ENCODE results near the gene CLEC17A. TPM values are rescaled to one million over a fixed set of nuclear protein-coding genes. Genes with fewer than 3 reads are reported as not detected.

Gene CLEC17A
- polyA plus RNA-seq, 1 donor from 2014 or later, result not detected

GRCh38 chr19:14554382-14554812 lies 28.5 kb upstream of the CLEC17A start:
- Histone ChIP-seq H3K4me2 (ENCODE audit: low read length) (no peak overlapping the region), H3K36me3 (ENCODE audit: insufficient read depth, low read length) (no peaks in the 10 kb centered on the region), H3F3A (ENCODE audit: insufficient read depth, low read length, poor library complexity, severe bottlenecking) (no peaks in the 10 kb centered on the region), H3K27me3 (ENCODE audit: insufficient read depth, low read depth, low read length) (no peaks in the 10 kb centered on the region), H3K9ac (ENCODE audit: low read length) (no peak overlapping the region), H3K9me2 (ENCODE audit: insufficient read depth, low read length) (no peaks in the 10 kb centered on the region), H3K27ac (ENCODE audit: low read length) (no peak overlapping the region), H2AFZ (ENCODE audit: low read depth, low read length) (no peak overlapping the region), H4K20me1 (ENCODE audit: insufficient read depth) (no peaks in the 10 kb centered on the region), H3K4me3 (ENCODE audit: low read length) (no peak overlapping the region), H3K9me3 (ENCODE audit: low read length) (no peaks in the 10 kb centered on the region), H3K79me2 (replicated peaks; ENCODE audit: insufficient read depth, low read length) (no peaks in the 10 kb centered on the region)
- TF ChIP-seq POLR2AphosphoS5 (IDR thresholded peaks at IDR 0.05) (no peak), MXI1 (conservative IDR thresholded peaks at IDR 0.05; ENCODE audit: poor library complexity, severe bottlenecking) (no peak), SMC3 (conservative IDR thresholded peaks at IDR 0.05; ENCODE audit: poor library complexity) (no peak), TAF1 (IDR thresholded peaks at IDR 0.05; ENCODE audit: low read depth) (no peak), EP300 (conservative IDR thresholded peaks at IDR 0.05; ENCODE audit: poor library complexity, severe bottlenecking) (no peak), EZH2 (IDR thresholded peaks at IDR 0.05; ENCODE audit: borderline replicate concordance, insufficient read depth, low read length, poor library complexity, severe bottlenecking) (no peak), RAD21 (conservative IDR thresholded peaks at IDR 0.05) (no peak), REST (IDR thresholded peaks at IDR 0.05; ENCODE audit: borderline replicate concordance) (no peak), CTCF (IDR thresholded peaks at IDR 0.05; ENCODE audit: poor library complexity, severe bottlenecking) (no peak)

GRCh38 chr19:14555918-14556661 lies 26.8 kb upstream of the CLEC17A start:
- Histone ChIP-seq H3K79me2 (replicated peaks; ENCODE audit: insufficient read depth, low read length) (no peaks in the 10 kb centered on the region), H3K9ac (ENCODE audit: low read length) (no peak overlapping the region), H4K20me1 (ENCODE audit: insufficient read depth) (no peaks in the 10 kb centered on the region), H2AFZ (ENCODE audit: low read depth, low read length) (no peak overlapping the region), H3K9me3 (ENCODE audit: low read length) (no peaks in the 10 kb centered on the region), H3K4me3 (ENCODE audit: low read length) (no peak overlapping the region), H3K9me2 (ENCODE audit: insufficient read depth, low read length) (no peaks in the 10 kb centered on the region), H3K27ac (ENCODE audit: low read length) (no peak overlapping the region), H3K27me3 (ENCODE audit: insufficient read depth, low read depth, low read length) (no peaks in the 10 kb centered on the region), H3F3A (ENCODE audit: insufficient read depth, low read length, poor library complexity, severe bottlenecking) (no peaks in the 10 kb centered on the region), H3K36me3 (ENCODE audit: insufficient read depth, low read length) (no peaks in the 10 kb centered on the region), H3K4me2 (ENCODE audit: low read length) (no peak overlapping the region)
- TF ChIP-seq CTCF (IDR thresholded peaks at IDR 0.05; ENCODE audit: poor library complexity, severe bottlenecking) (no peak), EP300 (conservative IDR thresholded peaks at IDR 0.05; ENCODE audit: poor library complexity, severe bottlenecking) (no peak), POLR2AphosphoS5 (IDR thresholded peaks at IDR 0.05) (no peak)
